Measurements from ENCODE around the gene MRPL10. TPM values are rescaled to one million over a fixed set of nuclear protein-coding genes. Genes with fewer than 3 reads are reported as not detected.

Gene MRPL10
- total RNA-seq, 4 donors from 2014 or later = 34.9 to 74.9 (median 55.0) TPM

- Histone ChIP-seq H3K27ac (no peak overlapping the region), H3K4me1 (peaks cover 0 to 42% (median 9%) of the 10 kb centered on the region in 3 donors), H3K36me3 (no peaks in the 10 kb centered on the region), H3K9me3 (no peaks in the 10 kb centered on the region), H3K4me3 (no peak overlapping the region), H3K27me3 (peaks cover 73% of the 10 kb centered on the region)
- WGBS, 2 donors (ENCODE audit: low coverage in 1 of 2) = 10 to 12% methylated on average over 4 to 13 of the region's 31 CpGs
- ATAC-seq = no peak
- TF ChIP-seq POLR2A (IDR thresholded peaks at IDR 0.05) = no peak
- no peak for TF ChIP-seq POLR2AphosphoS5 (IDR thresholded peaks at IDR 0.05)
- TF ChIP-seq EP300 (IDR thresholded peaks at IDR 0.05) = no peak
- TF ChIP-seq, protein P1, sequence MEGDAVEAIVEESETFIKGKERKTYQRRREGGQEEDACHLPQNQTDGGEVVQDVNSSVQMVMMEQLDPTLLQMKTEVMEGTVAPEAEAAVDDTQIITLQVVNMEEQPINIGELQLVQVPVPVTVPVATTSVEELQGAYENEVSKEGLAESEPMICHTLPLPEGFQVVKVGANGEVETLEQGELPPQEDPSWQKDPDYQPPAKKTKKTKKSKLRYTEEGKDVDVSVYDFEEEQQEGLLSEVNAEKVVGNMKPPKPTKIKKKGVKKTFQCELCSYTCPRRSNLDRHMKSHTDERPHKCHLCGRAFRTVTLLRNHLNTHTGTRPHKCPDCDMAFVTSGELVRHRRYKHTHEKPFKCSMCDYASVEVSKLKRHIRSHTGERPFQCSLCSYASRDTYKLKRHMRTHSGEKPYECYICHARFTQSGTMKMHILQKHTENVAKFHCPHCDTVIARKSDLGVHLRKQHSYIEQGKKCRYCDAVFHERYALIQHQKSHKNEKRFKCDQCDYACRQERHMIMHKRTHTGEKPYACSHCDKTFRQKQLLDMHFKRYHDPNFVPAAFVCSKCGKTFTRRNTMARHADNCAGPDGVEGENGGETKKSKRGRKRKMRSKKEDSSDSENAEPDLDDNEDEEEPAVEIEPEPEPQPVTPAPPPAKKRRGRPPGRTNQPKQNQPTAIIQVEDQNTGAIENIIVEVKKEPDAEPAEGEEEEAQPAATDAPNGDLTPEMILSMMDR (IDR thresholded peaks at IDR 0.05) = no peak
These were observed 15.5 kb upstream of the MRPL10 start for GRCh38 chr17:47846716-47847340.

- Histone ChIP-seq H3K27me3 (peaks cover 61% of the 10 kb centered on the region), H3K27ac (no peak overlapping the region)
These were observed 14.4 kb upstream of the MRPL10 start for GRCh38 chr17:47845716-47846075.

DNA sequence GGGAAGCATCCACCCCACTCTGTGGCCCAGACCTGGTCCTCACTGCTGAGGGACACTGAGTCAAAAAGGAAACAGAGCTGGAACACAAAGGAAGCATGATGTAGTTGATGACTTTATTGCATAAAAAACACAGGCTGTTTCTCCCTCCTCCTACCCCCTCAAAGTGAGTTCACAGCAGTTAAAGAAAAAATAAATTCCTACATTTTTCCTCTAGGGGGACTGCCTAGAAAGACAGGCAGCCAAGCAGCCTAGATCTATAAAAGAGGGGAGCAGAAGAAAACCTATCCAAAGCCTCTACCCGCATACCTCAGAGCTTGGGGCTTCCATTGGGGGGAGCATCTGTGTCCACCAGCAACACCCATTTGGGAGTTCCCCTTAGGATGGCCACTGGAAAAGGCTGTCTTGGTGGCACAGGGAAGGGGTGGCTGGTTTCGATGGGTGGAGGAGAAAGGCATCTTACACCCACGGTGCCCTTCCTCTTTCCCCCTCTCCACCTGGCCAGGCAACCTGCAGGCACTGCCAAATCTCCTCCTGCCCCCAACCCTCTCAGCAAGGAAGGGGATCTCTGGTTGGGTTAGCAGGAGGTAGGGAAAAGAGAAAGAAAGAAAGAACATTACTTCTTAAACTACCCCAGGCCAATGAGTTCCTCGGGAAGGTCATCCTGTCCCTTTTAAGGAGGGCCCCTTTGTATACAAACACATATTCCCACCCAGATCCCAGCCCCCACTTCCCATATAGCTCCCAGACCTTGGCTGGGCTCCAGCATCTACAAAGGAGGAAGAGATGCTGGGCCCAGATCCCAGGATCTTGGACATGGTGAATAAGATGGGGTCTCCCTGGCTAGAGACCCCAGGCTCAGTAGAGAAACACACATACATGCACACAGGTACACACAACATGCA lies 13.7 kb upstream of the MRPL10 start:
- TF ChIP-seq, protein P1 (IDR thresholded peaks at IDR 0.05) = no peak
- TF ChIP-seq POLR2AphosphoS5 (IDR thresholded peaks at IDR 0.05) = no peak
- TF ChIP-seq POLR2A (IDR thresholded peaks at IDR 0.05) = no peak
- no peak for TF ChIP-seq EP300 (IDR thresholded peaks at IDR 0.05)
- Histone ChIP-seq H3K4me3 (no peak overlapping the region), H3K4me1 (peaks cover 0 to 43% (median 5%) of the 10 kb centered on the region in 3 donors), H3K27ac (no peak overlapping the region), H3K27me3 (peaks cover 55% of the 10 kb centered on the region), H3K36me3 (no peaks in the 10 kb centered on the region), H3K9me3 (no peaks in the 10 kb centered on the region)
- 42 to 49% methylated on average over 2 to 3 of the region's 4 CpGs for WGBS, 2 donors (ENCODE audit: low coverage in 1 of 2)
- no peak for ATAC-seq

More at GRCh38 chr17:47845716-47846075, 14.4 kb upstream of the MRPL10 start:
- peaks cover 0 to 41% (median 1%) of the 10 kb centered on the region in 3 donors for H3K4me1 ChIP-seq
- H3K4me3 ChIP-seq = no peak overlapping the region
- H3K36me3 ChIP-seq = no peaks in the 10 kb centered on the region
- 20 to 64% methylated on average over 1 to 3 of the region's 3 CpGs for WGBS, 2 donors (ENCODE audit: low coverage in 1 of 2)
- no peak for TF ChIP-seq POLR2AphosphoS5 (IDR thresholded peaks at IDR 0.05)
- no peak for TF ChIP-seq EP300 (IDR thresholded peaks at IDR 0.05)
- TF ChIP-seq, protein P1 (IDR thresholded peaks at IDR 0.05) = no peak
- TF ChIP-seq POLR2A (IDR thresholded peaks at IDR 0.05) = no peak
- no peaks in the 10 kb centered on the region for H3K9me3 ChIP-seq
- no peak for ATAC-seq

DNA sequence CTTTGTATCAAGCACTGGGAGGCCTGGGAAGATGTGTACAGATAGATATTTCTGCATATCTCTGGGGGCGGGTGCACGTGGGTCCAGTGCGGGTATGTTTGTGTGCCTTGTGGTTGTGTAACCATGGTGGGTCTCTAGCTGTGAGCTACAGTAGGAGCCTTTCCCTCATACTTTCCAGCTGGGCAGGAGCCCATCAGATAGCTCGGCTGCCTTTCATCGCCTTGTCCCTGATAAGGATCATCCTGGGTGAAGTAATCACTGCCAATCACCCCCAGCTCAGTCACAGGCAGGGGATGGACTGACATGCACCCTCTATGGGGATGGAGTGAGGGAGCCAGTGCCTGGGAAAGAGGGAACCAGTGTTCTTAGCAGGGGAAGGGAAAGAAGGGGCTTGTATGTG lies 12.9 kb upstream of the MRPL10 start:
- Histone ChIP-seq H3K9me3 (no peaks in the 10 kb centered on the region), H3K36me3 (no peaks in the 10 kb centered on the region), H3K27me3 (peaks cover 47% of the 10 kb centered on the region), H3K27ac (no peak overlapping the region), H3K4me1 (peaks cover 0 to 51% (median 8%) of the 10 kb centered on the region in 3 donors), H3K4me3 (no peak overlapping the region)
- WGBS, 2 donors (ENCODE audit: low coverage in 1 of 2) = 71% methylated on average over 2 of the region's 5 CpGs; no CpG with 5 or more reads in 1 of the 2 donors
- ATAC-seq = no peak
- TF ChIP-seq POLR2A (IDR thresholded peaks at IDR 0.05) (no peak), POLR2AphosphoS5 (IDR thresholded peaks at IDR 0.05) (no peak), EP300 (IDR thresholded peaks at IDR 0.05) (no peak)
- TF ChIP-seq, protein P1 (IDR thresholded peaks at IDR 0.05) = no peak

All from gastroesophageal sphincter (tissue), 4 donors.